Right forelimb (tissue), 1 donor: ENCODE measurements around the gene MRPL48.
"Not testable (repeated sequence)": the region's sequence is repeated elsewhere in the genome, so short reads cannot be mapped to it uniquely, and the experiment has no call there.

Source experiments
- DNase-seq: peaks from one replicate; pipeline ENCODE4 v3.0.0-alpha.2; 2018

The MRPL48 gene

DNA sequence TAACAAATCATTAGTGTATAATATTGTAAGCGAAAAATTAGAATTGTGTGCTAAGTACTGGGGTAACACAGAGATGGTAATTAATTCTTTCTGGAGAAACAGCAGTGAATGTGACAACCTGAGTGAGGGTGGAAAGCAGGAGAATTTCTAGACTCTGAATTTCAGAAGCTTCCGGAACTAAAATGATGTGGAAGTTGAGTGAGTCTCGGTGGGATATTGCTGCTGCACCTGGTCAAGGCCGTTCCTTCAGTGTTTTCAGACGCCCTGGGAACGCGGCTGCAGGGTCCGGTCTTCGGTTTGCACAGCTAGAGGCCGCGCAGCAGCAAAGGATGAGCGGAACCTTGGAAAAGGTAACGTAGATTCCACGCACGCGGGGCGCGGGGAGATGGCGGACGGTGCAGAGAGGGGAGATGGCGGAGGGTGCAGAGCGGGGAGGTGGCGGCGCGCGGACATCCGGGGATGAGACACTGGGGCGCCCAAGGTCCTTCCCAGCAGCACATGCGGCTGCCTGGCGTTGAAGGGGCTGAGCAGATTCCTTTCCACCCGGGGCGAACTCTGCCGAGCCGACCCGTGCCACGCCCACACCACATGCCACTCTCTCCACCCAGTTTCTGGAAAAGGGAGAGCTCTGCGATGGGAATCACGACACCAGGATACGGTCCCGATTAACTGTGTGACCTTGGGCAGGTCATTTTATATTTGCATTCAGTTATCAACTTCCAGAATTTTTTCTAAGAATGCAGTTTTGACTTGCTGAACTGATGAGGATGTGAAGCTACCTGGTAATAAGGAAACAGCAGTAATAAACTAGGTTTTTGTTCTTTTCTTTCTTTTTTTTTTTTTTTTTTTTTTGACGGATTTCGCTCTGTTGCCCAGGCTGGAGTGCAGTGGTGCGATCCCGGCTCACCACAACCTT is at the start of gene MRPL48:
MRPL48 (plus strand) TSS at position 232 of the 916 bp plus-strand sequence; CDS start at position 330, 98 bp downstream.
- DNase-seq: peak; percentile 95

DNA sequence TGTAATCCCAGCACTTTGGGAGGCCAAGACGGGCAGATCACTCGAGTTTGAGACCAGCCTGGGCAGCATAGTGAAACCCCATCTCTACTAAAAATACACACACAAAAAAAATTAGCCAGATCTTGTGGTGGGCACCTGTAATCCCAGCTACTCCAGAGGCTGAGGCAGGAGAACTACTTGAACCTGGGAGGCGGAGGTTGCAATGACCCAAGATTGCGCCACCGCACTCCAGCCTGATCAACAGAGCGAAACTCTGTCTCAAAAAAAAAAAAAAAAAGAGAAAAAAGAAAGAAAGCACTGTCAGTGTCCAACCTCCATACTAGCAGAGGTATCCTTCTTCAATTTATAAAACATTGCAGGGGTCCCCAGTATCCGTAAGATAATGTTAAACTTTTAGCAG is 44.6 kb upstream of the MRPL48 start:
- DNase-seq: no peak

DNA sequence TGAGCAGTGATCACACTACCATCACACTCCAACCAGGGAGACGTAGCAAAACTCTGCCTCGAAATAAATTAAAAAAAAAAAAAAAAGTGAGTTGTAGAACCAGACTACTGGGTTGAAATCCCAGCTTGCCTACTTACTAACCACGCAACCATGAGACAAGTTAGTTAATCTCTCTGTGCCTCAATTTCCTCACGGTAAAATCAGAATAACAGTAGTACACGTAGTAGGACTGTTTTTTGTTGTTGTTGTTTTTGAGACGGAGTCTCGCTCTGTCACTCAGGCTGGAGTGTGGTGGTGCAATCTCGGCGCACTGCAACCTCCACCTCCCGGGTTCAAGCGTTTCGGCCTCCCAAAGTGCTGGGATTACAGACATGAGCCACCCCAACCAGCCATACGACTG is 41.0 kb upstream of the MRPL48 start:
- DNase-seq: no peak

DNA sequence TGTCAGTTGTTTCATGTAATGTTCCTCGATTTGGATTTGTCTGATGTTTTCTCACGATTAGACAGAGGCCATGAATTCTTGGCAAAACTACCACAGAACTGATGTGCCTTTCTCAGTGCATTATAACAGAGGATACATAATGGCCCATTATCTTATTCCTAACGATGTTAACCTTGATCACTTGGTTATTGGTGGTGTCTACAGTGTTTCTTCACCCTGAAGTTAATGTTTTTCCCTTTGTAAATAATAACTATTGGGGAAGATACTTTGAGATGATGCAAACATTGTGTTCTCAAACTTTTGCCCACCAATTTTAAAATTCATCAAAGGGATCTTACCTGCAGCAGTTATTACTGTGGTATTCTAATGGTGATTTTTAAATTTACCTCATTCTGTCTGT is 39.9 kb upstream of the MRPL48 start:
- no peak for DNase-seq

- DNase-seq: no peak
Observed at GRCh38 chr11:73748300-73748699, 39.4 kb upstream of the MRPL48 start.

DNA sequence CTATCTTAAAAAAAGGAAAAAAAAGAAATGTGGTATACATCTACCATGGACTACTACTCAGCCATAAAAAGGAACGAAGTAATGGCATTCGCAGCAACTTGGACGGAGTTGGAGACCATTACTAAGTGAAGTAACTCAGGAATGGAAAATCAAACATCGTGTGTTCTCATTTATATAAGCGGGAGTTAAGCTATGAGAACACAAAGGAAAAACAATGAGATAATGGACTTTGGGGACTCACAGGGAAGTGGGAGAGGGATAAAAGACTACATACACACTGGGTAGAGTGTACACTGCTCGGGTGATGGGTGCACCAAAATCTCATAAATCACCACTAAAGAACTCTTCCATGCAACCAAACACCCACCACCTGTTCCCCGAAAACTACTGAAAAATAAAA is 38.6 kb upstream of the MRPL48 start:
- no peak for DNase-seq

GRCh38 chr11:73750228-73750627 is 37.4 kb upstream of the MRPL48 start:
- no peak for DNase-seq

GRCh38 chr11:73750862-73751261 is 36.8 kb upstream of the MRPL48 start:
- DNase-seq: not testable (repeated sequence)

DNA sequence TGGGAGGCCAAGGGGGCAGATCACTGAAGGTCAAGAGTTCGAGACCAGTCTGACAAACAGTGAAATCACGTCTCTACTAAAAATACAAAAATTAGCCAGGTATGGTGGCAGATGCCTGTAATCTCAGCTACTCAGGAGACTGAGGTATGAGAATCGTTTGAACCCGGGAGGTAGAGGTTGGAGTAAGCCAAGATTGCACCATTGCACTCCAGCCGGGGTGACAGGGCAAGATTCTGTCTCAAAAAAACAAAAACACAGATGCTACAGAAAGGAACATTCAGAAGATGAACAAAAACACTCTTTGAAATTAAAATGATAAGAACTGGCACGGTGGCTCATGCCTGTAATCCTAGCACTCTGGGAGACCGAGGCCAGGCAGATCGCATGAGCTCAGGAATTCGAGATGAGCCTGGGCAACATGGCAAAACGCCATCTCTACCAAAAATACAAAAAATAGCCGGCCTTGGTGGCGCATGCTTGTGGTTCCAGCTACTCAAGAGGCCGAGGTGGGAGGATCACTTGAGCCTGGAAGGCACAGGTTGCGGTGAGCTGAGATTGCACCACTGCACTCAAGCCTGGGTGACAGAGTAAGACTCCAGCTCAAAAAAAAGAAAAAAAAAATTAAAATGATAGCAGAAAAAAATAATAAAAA is 35.3 kb upstream of the MRPL48 start:
- no peak for DNase-seq

GRCh38 chr11:73752903-73753302 is 34.8 kb upstream of the MRPL48 start:
- no peak for DNase-seq

- no peak for DNase-seq
Observed at GRCh38 chr11:73753938-73754337, 33.7 kb upstream of the MRPL48 start.

DNA sequence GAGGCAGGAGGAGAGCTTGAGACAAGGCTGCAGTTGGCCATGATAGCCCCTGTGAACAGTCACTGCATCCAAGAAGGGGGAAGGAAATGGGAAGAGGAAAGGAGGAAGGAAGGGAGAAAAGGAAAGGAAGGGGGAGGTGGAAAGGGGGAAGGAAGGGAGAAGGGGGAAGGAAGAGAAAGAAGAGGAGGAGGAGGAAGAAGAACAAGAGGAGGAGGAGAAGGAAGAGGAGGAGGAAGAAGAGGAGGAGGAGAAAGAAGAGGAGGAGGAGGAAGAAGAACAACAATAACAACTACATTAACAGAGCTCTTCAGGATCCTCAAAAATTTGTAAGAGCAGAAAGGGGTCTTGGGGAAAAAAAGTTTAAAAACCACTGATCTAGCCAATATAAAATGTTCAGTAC is 32.0 kb upstream of the MRPL48 start:
- no peak for DNase-seq

DNA sequence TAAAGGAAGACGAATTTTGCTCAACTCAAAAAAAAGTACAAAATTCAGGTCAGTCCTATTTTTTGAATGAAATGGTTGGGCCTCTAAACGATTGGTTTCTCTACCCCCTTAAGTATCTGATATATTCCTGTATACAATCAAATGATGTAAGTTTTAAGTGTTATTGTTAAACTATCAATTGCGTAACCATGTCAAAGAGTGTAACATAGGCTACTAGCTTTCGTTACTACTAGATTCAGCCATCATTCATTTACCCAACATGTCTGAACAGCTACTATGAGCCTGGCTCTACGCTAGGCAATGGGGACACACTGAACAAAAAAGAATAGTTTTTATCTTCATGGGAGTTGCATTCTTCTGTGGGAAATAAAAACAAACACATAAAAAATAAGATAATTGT is 30.1 kb upstream of the MRPL48 start:
- no peak for DNase-seq

GRCh38 chr11:73758451-73758850 is 29.2 kb upstream of the MRPL48 start:
- no peak for DNase-seq

DNA sequence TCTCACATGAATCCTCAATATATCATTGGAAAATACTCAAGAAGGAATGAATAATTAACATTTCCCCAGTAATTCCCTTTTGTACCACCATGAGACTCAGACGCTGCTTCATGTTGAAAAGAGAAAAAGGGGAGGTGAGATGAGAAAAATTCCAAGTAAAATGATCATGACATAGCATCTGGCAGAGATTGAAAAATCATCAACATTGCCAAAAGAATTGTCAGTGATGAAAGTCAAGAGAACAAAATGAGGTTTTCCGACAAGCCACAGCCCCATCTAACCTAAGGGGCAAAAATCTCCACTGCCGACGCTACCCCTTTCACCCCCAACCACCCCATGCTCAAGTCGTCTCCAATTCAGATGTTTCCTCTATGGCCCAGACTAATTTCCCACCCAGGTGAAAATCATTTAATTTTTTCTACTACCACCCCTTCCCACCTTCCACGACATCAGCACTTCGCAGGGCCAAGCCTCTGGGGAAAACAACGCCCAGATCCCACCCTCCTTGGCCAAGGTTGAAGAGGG is 28.0 kb upstream of the MRPL48 start:
- no peak for DNase-seq

GRCh38 chr11:73760135-73760678 is 27.5 kb upstream of the MRPL48 start:
- peak; percentile 78 for DNase-seq

DNA sequence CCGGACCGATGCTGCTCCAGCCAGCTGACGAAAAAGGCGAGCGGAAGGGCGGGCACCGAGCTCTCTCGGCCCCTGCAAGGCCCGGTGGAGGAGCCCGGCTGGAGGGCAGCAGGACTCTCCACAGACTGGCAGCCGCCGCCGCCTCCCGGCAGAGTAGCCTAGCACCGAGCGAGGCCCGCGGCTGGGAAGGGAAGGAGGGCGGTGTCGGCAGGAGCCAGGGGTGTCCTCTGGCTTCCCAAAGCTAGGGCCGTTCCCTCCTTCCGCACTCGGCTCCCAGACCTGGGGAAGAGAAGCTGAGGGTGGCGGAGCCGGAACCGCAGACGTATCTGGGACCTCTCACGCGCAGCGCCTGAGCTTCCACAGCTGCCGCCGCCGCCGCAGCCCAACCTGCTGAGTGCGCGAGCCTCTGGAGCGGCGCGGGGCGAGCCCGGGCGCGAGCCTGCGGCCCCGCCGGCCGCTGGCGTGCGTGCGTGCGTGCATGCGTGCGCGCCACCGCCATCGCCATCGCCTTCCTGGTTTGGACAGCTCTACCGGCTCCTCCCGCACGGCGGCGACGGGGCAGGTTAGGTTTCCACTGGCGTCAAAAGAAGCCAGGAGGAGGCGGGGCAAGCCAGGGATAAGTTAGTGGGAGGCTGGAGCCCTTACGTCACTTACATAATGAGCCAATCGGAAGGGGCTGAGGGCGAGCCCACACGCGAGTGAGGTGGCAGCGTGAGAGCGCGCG is 26.8 kb upstream of the MRPL48 start, which contains the start of gene RAB6A:
RAB6A (minus strand) TSS at position 396 of the 724 bp plus-strand sequence. CDS start 439 bp downstream, outside the sequence.
- DNase-seq: peak; percentile 99

DNA sequence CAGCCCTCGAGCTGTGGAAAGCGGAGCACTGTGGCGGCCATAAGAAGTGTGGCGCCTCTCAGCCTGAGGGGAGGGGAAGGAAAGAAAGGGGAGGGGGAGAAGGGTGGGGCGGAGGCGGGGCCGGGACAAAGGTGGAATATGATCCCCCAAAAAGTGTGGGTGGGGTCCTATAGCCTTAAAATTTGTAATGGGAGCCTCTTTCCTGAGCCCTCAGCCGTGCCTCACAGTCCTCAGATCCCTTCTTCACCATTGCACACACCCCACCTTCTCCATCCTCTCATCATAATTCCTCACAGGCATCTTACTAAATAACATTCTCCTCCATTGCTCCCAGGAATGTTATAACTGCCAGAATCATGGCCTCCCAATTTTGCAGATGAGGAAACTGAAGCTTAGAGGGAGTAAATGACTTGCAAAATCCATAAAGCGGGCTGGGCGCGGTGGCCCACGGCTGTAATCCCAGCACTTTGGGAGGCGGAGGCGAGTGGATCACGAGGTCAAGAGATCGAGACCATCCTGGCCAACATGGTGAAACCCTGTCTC is 26.2 kb upstream of the MRPL48 start:
- no peak for DNase-seq

- DNase-seq: no peak
Observed at GRCh38 chr11:73762732-73763131, 24.9 kb upstream of the MRPL48 start.

GRCh38 chr11:73766763-73767162 is 20.9 kb upstream of the MRPL48 start:
- no peak for DNase-seq

DNA sequence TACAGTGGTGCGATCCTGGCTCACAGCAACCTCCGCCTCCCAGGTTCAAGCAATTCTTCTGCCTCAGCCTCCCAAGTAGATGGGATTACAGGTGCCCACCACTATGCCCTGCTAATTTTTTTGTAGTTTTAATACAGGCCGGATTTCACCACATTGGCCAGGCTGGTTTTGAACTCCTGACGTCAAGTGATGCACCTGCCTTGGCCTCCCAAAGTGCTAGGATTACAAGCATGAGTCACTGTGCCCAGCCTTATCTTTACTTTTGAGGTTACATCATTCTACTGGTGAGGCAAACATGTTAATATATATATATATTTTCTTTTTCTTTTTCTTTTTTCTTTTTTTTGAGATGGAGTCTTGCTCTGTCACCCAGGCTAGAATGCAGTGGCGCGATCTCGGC is 16.9 kb upstream of the MRPL48 start:
- DNase-seq: not testable (repeated sequence)

GRCh38 chr11:73779084-73779902 is 8.4 kb upstream of the MRPL48 start:
- peak; percentile 99 for DNase-seq
